H1 (cell line): ENCODE measurements around the gene SVIL. TPM values are rescaled to one million over a fixed set of nuclear protein-coding genes. Genes with fewer than 3 reads are reported as not detected.

Experiments used
- CTCF ChIA-PET: fragments of 300-600 bp; sonication (Branson Sonifier 250); formaldehyde crosslinking; loops from one replicate; lab custom pipeline; 2021; ENCODE audit not compliant: partially characterized antibody; lab: Charles Lee
- POLR2A ChIA-PET: fragments of 300-600 bp; sonication (Branson Sonifier 250); formaldehyde crosslinking; loops from one replicate; lab custom pipeline; 2021; ENCODE audit warnings: inconsistent platforms; ENCODE audit not compliant: partially characterized antibody; lab: Charles Lee
- DNase-seq, 2 experiments: peaks; one replicate each; pipeline versions ENCODE4 v3.0.0 to v3.0.0-alpha.2; 2010 to 2022; ENCODE audit warnings: low spot score in 2 of 2, low read depth in 1 of 2, mixed read lengths in 1 of 2
- FAIRE-seq: peaks from 2 replicates; lab custom pipeline; 2011; peaks lifted over from hg19 to GRCh38; lab: Jason Lieb, UNC
- H2AFZ ChIP-seq: 2 replicates; pipeline ENCODE4 v1.8.1; 2012; ENCODE audit warnings: low read length, inconsistent platforms
- H2AK5ac ChIP-seq: 2 replicates; pipeline ENCODE4 v1.6.1; 2013; ENCODE audit warnings: low read depth, low read length
- H2BK120ac ChIP-seq: replicated peaks from 2 replicates; pipeline ENCODE3; 2013; ENCODE audit warnings: low read depth, low read length, inconsistent platforms
- H2BK12ac ChIP-seq: 2 replicates; pipeline ENCODE4 v1.6.1; 2013; ENCODE audit warnings: low read depth, low read length
- H2BK15ac ChIP-seq: 2 replicates; pipeline ENCODE4 v1.6.1; 2013; ENCODE audit warnings: low read length
- H2BK20ac ChIP-seq: 2 replicates; pipeline ENCODE4 v1.6.1; 2013; ENCODE audit warnings: low read length
- H2BK5ac ChIP-seq: 2 replicates; pipeline ENCODE4 v1.6.1; 2013; ENCODE audit warnings: low read depth, low read length
- H3K14ac ChIP-seq: 2 replicates; pipeline ENCODE4 v1.6.1; 2013; ENCODE audit warnings: inconsistent platforms; ENCODE audit not compliant: insufficient read length
- H3K18ac ChIP-seq: 2 replicates; pipeline ENCODE4 v1.6.1; 2013; ENCODE audit warnings: low read length; ENCODE audit errors: extremely low read depth
- H3K23ac ChIP-seq: 2 replicates; pipeline ENCODE4 v1.6.1; 2013; ENCODE audit warnings: inconsistent platforms; ENCODE audit not compliant: insufficient read length
- H3K23me2 ChIP-seq: 2 replicates; pipeline ENCODE4 v1.6.1; 2013; ENCODE audit warnings: low read depth, low read length
- H3K27ac ChIP-seq: 2 replicates; pipeline ENCODE4 v1.6.1; 2011; ENCODE audit warnings: low read depth, low read length, inconsistent platforms
- H3K27me3 ChIP-seq, 4 experiments: replicated peaks in 1 of 4; 1 replicate in 1 of 4; 2 replicates in 3 of 4; pipeline versions ENCODE4 v1.6.1 to v1.8.1; 2011 to 2013; ENCODE audit warnings: low read length in 3 of 4, mild to moderate bottlenecking in 3 of 4, inconsistent platforms in 2 of 4, mixed read lengths in 2 of 4, moderate library complexity in 1 of 4; ENCODE audit not compliant: control insufficient read depth in 3 of 4, insufficient read depth in 3 of 4; ENCODE audit errors: extremely low read depth in 1 of 4
- H3K36me3 ChIP-seq, 4 experiments: 2 replicates each; pipeline versions ENCODE4 v1.6.1 to v1.8.1; 2011 to 2013; ENCODE audit warnings: mild to moderate bottlenecking in 4 of 4, low read length in 3 of 4, moderate library complexity in 2 of 4, control low read depth in 1 of 4, inconsistent platforms in 1 of 4; ENCODE audit not compliant: insufficient read depth in 4 of 4, control insufficient read depth in 2 of 4
- H3K4ac ChIP-seq: replicated peaks from 2 replicates; pipeline ENCODE3; 2013; ENCODE audit warnings: low read length, low read depth, mixed read lengths, inconsistent platforms; ENCODE audit not compliant: insufficient read length
- H3K4me1 ChIP-seq, 4 experiments: replicated peaks in 1 of 4; 1 replicate in 1 of 4; 2 replicates in 3 of 4; pipeline versions ENCODE4 v1.6.1 to v1.8.1; 2011 to 2013; ENCODE audit warnings: low read length in 3 of 4, inconsistent platforms in 2 of 4, mixed read lengths in 1 of 4; ENCODE audit not compliant: insufficient read depth in 4 of 4, control insufficient read depth in 3 of 4
- H3K4me2 ChIP-seq, 2 experiments: 2 replicates each; pipeline versions ENCODE4 v1.6.1 to v1.8.1; 2011 to 2013; ENCODE audit warnings: low read depth in 2 of 2, low read length in 2 of 2, control low read depth in 1 of 2, inconsistent platforms in 1 of 2, mild to moderate bottlenecking in 1 of 2; ENCODE audit not compliant: insufficient read depth in 1 of 2
- H3K4me3 ChIP-seq, 4 experiments: fragments of 200-600, 300-600 bp in 1 of 4; sonication (generic), shearing (Covaris generic), sonication (Bioruptor Twin) in 1 of 4; 2 replicates each; pipeline versions ENCODE4 v1.5.1 to v1.8.1; 2011 to 2016; ENCODE audit warnings: low read length in 4 of 4, low read depth in 3 of 4, control low read depth in 2 of 4, inconsistent platforms in 2 of 4, mild to moderate bottlenecking in 2 of 4, mixed read lengths in 1 of 4, moderate library complexity in 1 of 4; ENCODE audit not compliant: insufficient read depth in 2 of 4; ENCODE audit errors: extremely low read depth in 1 of 4
- H3K56ac ChIP-seq: replicated peaks from 2 replicates; pipeline ENCODE3; 2013; ENCODE audit warnings: low read depth, mild to moderate bottlenecking, mixed read lengths, low read length, inconsistent platforms; ENCODE audit not compliant: insufficient read length
- H3K79me1 ChIP-seq: 2 replicates; pipeline ENCODE4 v1.6.1; 2013; ENCODE audit warnings: low read depth, low read length, control low read depth
- H3K79me2 ChIP-seq, 2 experiments: 2 replicates each; pipeline versions ENCODE4 v1.6.1 to v1.8.1; 2012 to 2013; ENCODE audit warnings: low read length in 2 of 2, mild to moderate bottlenecking in 2 of 2, inconsistent platforms in 1 of 2; ENCODE audit not compliant: insufficient read depth in 2 of 2, control insufficient read depth in 1 of 2
- H3K9ac ChIP-seq, 4 experiments: replicated peaks in 1 of 4; 1 replicate in 1 of 4; 2 replicates in 3 of 4; pipeline versions ENCODE4 v1.6.1 to v1.8.1; 2011 to 2013; ENCODE audit warnings: low read depth in 3 of 4, low read length in 3 of 4, control low read depth in 2 of 4, mild to moderate bottlenecking in 2 of 4, moderate library complexity in 2 of 4, inconsistent platforms in 1 of 4; ENCODE audit errors: extremely low read depth in 1 of 4
- H3K9me3 ChIP-seq, 2 experiments: 2 replicates each; pipeline versions ENCODE4 v1.6.1 to v1.8.1; 2012 to 2013; ENCODE audit warnings: mild to moderate bottlenecking in 2 of 2, moderate library complexity in 2 of 2, control low read depth in 1 of 2, inconsistent platforms in 1 of 2, low read depth in 1 of 2, low read length in 1 of 2, mixed read lengths in 1 of 2; ENCODE audit not compliant: insufficient read depth in 2 of 2
- H4K20me1 ChIP-seq, 2 experiments: replicated peaks in 1 of 2; 2 replicates each; pipeline versions ENCODE3 to v1.8.1; 2011 to 2013; ENCODE audit warnings: inconsistent platforms in 2 of 2, low read length in 2 of 2, mild to moderate bottlenecking in 1 of 2; ENCODE audit not compliant: insufficient read depth in 2 of 2, control insufficient read depth in 1 of 2
- H4K5ac ChIP-seq: 2 replicates; pipeline ENCODE4 v1.6.1; 2013; ENCODE audit warnings: low read length, low read depth, mixed read lengths, inconsistent platforms; ENCODE audit not compliant: insufficient read length
- H4K8ac ChIP-seq: 2 replicates; pipeline ENCODE4 v1.8.0; 2013; ENCODE audit warnings: mild to moderate bottlenecking, moderate library complexity, low read length, inconsistent platforms; ENCODE audit not compliant: insufficient read depth; ENCODE audit errors: extremely low read depth
- H4K91ac ChIP-seq: replicated peaks from 2 replicates; pipeline ENCODE3; 2013; ENCODE audit warnings: low read length, mixed read lengths, inconsistent platforms; ENCODE audit not compliant: insufficient read length
- CHD1 ChIP-seq: IDR thresholded peaks from 2 replicates; pipeline ENCODE4 v1.6.1; 2012; ENCODE audit warnings: low read depth, low read length, improper control_type of control experiment
- NANOG ChIP-seq: IDR thresholded peaks from 2 replicates; pipeline ENCODE4 v1.6.1; 2011; ENCODE audit warnings: low read length, low read depth, mild to moderate bottlenecking, inconsistent platforms; ENCODE audit not compliant: insufficient read depth, poor library complexity, severe bottlenecking
- NRF1 ChIP-seq: IDR thresholded peaks from 2 replicates; pipeline ENCODE4 v1.6.1; 2011; ENCODE audit warnings: mild to moderate bottlenecking, low read depth, low read length, improper control_type of control experiment
- RXRA ChIP-seq: IDR thresholded peaks from 2 replicates; pipeline ENCODE4 v1.6.1; 2011; ENCODE audit warnings: low read depth, mild to moderate bottlenecking, low read length, moderate library complexity; ENCODE audit not compliant: insufficient read depth
- SIRT6 ChIP-seq: IDR thresholded peaks from one replicate; pipeline ENCODE4 v1.7.1; 2012; ENCODE audit warnings: low read length, inconsistent platforms
- SP2 ChIP-seq: IDR thresholded peaks from 2 replicates; pipeline ENCODE4 v1.6.1; 2012; ENCODE audit warnings: mild to moderate bottlenecking, low read length, inconsistent platforms
- SUZ12 ChIP-seq: fragments of 200-600 bp; sonication (generic); IDR thresholded peaks from 2 replicates; pipeline ENCODE4 v1.6.1; 2012; ENCODE audit warnings: mild to moderate bottlenecking, inconsistent platforms, low read length, moderate library complexity, mixed read lengths
- TAF1 ChIP-seq: IDR thresholded peaks from 2 replicates; pipeline ENCODE4 v1.6.1; 2011; ENCODE audit warnings: mild to moderate bottlenecking, low read depth, low read length
- WGBS, 2 experiments: shearing (Covaris generic) in 1 of 2; methylation state at CpG; one replicate each; pipeline versions ENCODE4 v1.1.6 to v1.1.7; 2013 to 2015; ENCODE audit warnings: low lambda C conversion rate in 2 of 2, mixed read lengths in 2 of 2, inconsistent platforms in 1 of 2, low coverage in 1 of 2, missing lambda C conversion rate in 1 of 2; ENCODE audit not compliant: insufficient replicate concordance in 2 of 2, insufficient coverage in 1 of 2, insufficient read length in 1 of 2; ENCODE audit errors: extremely low coverage in 1 of 2, missing lambda C conversion rate in 1 of 2; 5-methylcytosine and 5-hydroxymethylcytosine counted together
- polyA plus RNA-seq, 7 experiments: library from polyadenylated mRNA; depleted of rRNA in 3 of 7; stranded (reverse) in 5 of 7; unstranded in 2 of 7; fragments of >200 nt in 5 of 7; fragments of 200-250 nt in 2 of 7; gene quantifications; 1 replicate in 5 of 7; 2 replicates in 1 of 7; 4 replicates in 1 of 7; pipeline versions ENCODE4 v1.2.1 to v1.2.3, GENCODE V29; 2011 to 2013; ENCODE audit warnings: missing spikeins in 2 of 7, mixed read lengths in 2 of 7
- total RNA-seq: library from RNA; stranded (reverse); fragmentation: NEBNext Ultra II Directional; extraction: Animal tissue kit (Norgen Biotek cat#: 25700); gene quantifications from 2 replicates; pipeline ENCODE4 v1.2.1, GENCODE V29; 2021

Gene SVIL
- total and polyA plus RNA-seq, 2 of the 8 experiments (the other 6 are each of a cell fraction or from before 2014, with no cell fraction given) = 4.7 to 15.4 TPM

DNA sequence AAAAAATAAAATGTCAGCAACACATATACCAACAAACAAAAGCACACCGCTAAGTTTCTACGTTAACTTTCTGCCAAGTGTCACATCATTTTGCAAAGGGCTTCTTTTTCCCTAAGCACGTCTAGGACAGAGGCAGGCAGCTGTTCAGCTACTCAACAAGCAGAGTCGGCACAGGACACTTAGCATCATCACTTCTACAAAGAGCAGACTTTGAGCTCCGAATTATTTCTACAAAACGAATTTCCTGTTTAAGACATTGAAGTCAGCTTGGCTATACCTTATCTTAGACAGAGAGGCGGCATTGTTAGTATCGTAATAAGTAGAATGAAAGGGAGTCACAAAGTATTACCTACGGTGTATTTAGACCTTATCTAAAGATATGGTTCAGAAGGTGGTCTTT, 110.1 kb downstream of the SVIL start:
- Histone ChIP-seq H3K9me3 (no peaks in the 10 kb centered on the region), H2BK5ac (no peak overlapping the region), H2AFZ (no peak overlapping the region), H4K8ac (no peak overlapping the region), H4K5ac (no peak overlapping the region), H4K20me1 (peaks cover 0 to 2% of the 10 kb centered on the region in 2 experiments), H3K9ac (no peak overlapping the region), H3K18ac (no peak overlapping the region), H3K4me1 (no peaks in the 10 kb centered on the region), H2BK12ac (no peak overlapping the region), H3K27me3 (no peaks in the 10 kb centered on the region), H3K56ac (no peak overlapping the region), H3K4me3 (no peak overlapping the region), H3K36me3 (peaks cover 0 to 22% (median 5%) of the 10 kb centered on the region in 4 experiments; a peak in 5 of 8 replicates), H4K91ac (no peak overlapping the region), H3K23ac (no peak overlapping the region), H2BK20ac (no peak overlapping the region), H3K4ac (no peak overlapping the region), H3K79me2 (no peaks in the 10 kb centered on the region), H3K4me2 (no peak overlapping the region), H3K14ac (no peak overlapping the region), H2AK5ac (no peak overlapping the region), H3K23me2 (no peaks in the 10 kb centered on the region), H2BK15ac (no peak overlapping the region), H3K27ac (no peak overlapping the region), H2BK120ac (no peak overlapping the region), H3K79me1 (no peaks in the 10 kb centered on the region)
- POLR2A ChIA-PET = interaction anchor here (1.1 kb wide), 1 partner anchor 8 kb away, joined by 4 read pairs; no protein-coding TSS in a partner anchor
- FAIRE-seq (no peak), DNase-seq (no peak)
- whole genome bisulfite sequencing, 2 experiments = 91% methylated on average over 9 of the region's 9 CpGs; no CpG with 5 or more reads in 1 of the 2 experiments
- CTCF ChIA-PET = interaction anchor here (0.7 to 3.9 kb wide), 5 partner anchors 10 to 459 kb away, joined by 3 to 34 read pairs (median 6); no protein-coding TSS in a partner anchor
- TF ChIP-seq RXRA = no peak
- no peak for TF ChIP-seq NRF1
- TF ChIP-seq SP2 = no peak
- no peak for TF ChIP-seq NANOG
- TF ChIP-seq TAF1 = no peak
- no peak for TF ChIP-seq CHD1
- TF ChIP-seq SUZ12 = no peak
- no peak for TF ChIP-seq SIRT6
